Globus pallidus (tissue), 1 donor: ENCODE data around the gene PPP3CA.

ENCODE experiments used
- DNase-seq: peaks from one replicate; pipeline ENCODE4 v3.0.0-alpha.2; 2015; ENCODE audit warnings: low spot score

The PPP3CA gene

DNA sequence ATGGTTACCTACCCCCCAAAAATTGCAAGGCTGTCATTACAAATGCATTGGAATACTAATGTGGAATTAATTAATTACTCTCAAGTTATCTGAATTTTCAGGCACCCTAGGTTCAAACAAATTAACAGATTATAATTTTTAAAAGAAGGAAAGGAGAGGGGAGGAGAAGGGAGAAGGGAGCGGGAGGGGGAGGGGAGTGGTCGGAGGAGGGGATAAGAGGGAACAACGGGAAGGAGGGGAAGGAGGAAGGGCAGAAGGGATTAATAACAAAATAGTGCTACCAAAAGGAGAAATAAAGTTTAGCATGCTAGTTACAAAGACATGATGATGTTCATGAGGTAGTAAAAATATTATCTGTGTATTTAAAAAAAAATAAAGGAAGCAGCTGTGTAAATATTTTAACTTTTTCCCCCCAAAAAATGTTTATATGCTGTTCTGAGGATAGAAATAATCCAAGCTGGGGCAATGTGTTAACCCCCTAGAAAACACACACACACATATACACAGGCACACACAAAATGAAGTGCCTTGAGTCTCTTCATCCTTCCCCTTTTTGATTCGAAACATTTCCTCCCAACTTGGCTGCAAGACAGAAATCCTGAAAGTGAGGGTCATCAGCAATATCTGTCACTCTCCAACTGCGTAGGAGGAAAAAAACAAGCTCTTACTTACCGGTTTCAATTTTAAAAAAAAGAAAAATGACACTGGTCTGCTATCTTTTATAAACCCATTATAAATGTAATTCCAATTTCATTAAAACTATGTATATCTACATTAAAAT, 58.8 kb downstream of the PPP3CA start:
- peak; percentile 44 for DNase-seq

- DNase-seq, result no peak
Observed at GRCh38 chr4:101287324-101287723, 60.0 kb downstream of the PPP3CA start.

GRCh38 chr4:101286663-101287062, 60.7 kb downstream of the PPP3CA start:
- DNase-seq, result no peak

GRCh38 chr4:101285985-101286384, 61.3 kb downstream of the PPP3CA start:
- no peak for DNase-seq

DNA sequence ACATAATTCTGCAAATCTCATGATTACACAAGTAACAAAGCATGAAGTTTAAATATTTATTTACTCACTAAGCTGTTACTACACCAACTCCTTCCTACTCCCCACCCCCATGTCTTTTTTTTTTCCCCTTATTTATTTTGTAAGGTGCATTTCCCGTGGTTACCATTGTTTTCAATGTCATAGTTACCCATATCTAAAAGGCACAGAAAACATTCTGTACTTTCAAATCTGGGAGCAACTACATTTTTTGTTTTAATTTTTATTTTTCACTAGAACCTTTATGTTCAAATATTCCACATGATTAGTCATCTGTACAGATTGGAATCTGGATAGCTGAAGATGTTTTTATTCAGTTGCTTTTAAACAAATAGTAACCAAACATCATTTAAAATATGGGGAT, 62.8 kb downstream of the PPP3CA start:
- DNase-seq, result no peak

DNA sequence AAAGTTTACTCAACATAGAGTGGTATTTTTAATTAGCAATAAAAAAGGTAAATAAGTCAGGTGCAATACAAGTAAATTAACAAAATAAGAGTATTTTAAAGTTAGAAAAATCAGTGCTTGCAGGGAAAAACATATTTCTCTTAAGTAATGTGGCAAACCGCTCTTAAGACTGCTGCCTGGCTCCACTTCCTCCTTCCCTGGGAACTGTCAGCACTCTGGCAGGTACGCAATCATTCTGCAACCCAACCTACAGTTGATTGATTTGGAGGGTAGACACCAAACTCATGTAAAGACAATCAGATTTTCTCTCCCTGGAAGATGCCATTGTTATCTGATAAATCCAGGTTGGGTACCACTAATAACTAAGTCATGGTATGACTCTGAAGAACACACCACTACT, 63.9 kb downstream of the PPP3CA start:
- no peak for DNase-seq

DNA sequence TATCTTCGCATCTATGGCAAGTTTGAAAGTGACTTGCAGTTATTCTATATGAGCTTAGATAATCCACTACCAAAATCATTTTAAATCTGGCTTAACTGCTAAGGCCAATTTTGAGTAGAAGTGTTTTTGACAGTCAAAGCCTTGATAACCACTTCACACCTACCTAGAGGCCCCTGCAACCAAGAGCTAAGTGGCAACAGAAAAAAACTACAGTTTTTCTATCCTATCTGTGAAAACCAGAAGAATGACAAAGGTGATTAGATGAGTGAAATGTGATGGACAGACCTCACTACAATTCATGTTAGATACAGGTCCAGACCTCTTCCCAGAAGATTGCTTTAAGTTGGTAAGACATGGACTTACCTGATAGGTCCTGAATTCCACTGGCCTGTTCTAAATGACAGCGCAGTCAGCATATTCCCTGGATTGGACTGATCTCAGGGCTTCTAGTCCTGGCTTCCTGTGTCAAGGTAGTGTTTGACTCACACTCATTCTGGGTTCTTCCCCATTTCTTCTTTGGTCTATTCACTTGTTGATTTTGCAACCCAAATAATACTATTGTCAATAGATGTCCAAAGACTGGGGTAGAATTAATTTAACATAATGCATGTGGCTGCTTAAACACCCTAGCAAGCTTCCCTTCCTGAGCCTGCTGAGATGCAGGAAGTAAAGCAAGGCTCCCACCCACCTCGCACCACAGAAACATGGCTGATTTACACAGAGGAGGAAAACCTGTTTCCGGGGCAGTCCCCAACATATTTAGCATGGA, 65.1 kb downstream of the PPP3CA start:
- no peak for DNase-seq

GRCh38 chr4:101280866-101281600, 66.3 kb downstream of the PPP3CA start:
- DNase-seq, result no peak

- DNase-seq, result peak; percentile 33
Observed at GRCh38 chr4:101279377-101279871, 67.9 kb downstream of the PPP3CA start.

- no peak for DNase-seq
Observed at GRCh38 chr4:101277671-101278070, 69.7 kb downstream of the PPP3CA start.

GRCh38 chr4:101276661-101277060, 70.7 kb downstream of the PPP3CA start:
- no peak for DNase-seq

GRCh38 chr4:101274888-101275752, 72.2 kb downstream of the PPP3CA start:
- DNase-seq, result no peak

GRCh38 chr4:101271516-101271915, 75.8 kb downstream of the PPP3CA start:
- no peak for DNase-seq

GRCh38 chr4:101269682-101270081, 77.6 kb downstream of the PPP3CA start:
- DNase-seq, result no peak

- DNase-seq, result no peak
Observed at GRCh38 chr4:101265816-101266172, 81.5 kb downstream of the PPP3CA start.

GRCh38 chr4:101264993-101265815, 82.1 kb downstream of the PPP3CA start:
- DNase-seq, result no peak

DNA sequence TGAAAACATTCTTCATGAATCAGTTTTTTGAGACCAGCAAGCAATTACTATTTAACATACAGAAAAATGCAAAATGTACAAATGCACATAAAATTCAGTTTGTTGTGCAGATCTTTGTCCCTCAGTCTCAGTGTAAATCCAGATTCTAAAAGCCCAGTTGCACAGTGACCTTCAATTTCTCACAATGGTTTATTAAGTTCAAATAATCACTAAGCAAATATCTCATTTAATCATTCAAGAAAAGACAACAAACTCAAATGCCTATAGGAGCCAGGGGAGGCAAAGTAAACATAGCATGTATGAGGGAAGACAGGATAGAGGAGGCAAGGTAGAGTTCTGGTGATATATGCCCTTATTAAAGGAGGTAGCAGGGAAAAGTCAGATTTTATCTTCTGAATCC, 82.8 kb downstream of the PPP3CA start:
- no peak for DNase-seq

GRCh38 chr4:101262683-101263082, 84.6 kb downstream of the PPP3CA start:
- DNase-seq, result no peak

DNA sequence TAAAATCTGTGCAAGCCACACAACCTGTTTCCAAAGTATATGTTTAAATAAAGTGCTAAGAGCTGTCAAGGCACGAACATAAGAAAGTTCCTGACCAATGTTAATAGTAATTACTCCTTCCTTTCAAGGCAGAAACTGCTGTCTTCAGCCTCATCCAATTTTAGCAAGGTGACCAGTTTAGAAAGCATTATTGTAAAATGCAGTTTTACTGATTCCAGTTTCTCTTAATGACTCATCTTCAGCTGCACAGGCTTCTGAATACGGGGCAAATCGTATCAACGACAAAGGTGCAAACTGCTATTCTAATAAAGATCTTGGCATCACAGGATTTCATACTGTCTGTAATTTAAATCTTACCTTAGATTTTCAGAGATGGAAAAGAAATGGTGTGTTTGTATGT, 87.5 kb downstream of the PPP3CA start:
- no peak for DNase-seq

GRCh38 chr4:101258883-101259282, 88.4 kb downstream of the PPP3CA start:
- DNase-seq, result no peak

DNA sequence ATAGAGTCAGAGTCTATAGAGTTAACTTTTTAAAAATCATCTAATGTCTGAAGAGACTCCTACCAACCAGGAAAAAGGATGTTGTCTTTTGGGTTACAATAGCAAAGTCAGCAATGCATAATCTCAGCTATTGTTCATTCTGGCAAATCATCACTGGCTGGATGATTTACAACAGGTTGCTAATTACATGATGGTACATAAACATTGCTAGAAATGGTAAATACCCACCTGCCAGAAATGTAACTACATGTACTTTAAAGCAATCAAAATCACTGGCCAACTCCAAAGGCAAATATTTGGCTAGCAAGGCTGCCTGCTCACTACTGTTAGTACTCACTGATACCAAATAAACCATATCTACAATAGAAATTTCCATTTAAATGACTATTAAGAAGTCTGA, 91.1 kb downstream of the PPP3CA start:
- DNase-seq, result no peak
